Activated CD4-positive, alpha-beta T cell treated with anti-CD3 and anti-CD28 coated beads, Interleukin-10, Interleukin-2, amounts not matched to agents 100 ng/mL and 50 ng/mL, durations not matched to agents 16 hours and 8 hours (primary cell): Measurements from ENCODE around the gene CD101.
"Not testable (repeated sequence)": the region's sequence is repeated elsewhere in the genome, so short reads cannot be mapped to it uniquely, and the experiment has no call there.

Source experiments
- DNase-seq: peaks from one replicate; pipeline ENCODE4 v3.0.0-alpha.2; 2020

The CD101 gene, protein sequence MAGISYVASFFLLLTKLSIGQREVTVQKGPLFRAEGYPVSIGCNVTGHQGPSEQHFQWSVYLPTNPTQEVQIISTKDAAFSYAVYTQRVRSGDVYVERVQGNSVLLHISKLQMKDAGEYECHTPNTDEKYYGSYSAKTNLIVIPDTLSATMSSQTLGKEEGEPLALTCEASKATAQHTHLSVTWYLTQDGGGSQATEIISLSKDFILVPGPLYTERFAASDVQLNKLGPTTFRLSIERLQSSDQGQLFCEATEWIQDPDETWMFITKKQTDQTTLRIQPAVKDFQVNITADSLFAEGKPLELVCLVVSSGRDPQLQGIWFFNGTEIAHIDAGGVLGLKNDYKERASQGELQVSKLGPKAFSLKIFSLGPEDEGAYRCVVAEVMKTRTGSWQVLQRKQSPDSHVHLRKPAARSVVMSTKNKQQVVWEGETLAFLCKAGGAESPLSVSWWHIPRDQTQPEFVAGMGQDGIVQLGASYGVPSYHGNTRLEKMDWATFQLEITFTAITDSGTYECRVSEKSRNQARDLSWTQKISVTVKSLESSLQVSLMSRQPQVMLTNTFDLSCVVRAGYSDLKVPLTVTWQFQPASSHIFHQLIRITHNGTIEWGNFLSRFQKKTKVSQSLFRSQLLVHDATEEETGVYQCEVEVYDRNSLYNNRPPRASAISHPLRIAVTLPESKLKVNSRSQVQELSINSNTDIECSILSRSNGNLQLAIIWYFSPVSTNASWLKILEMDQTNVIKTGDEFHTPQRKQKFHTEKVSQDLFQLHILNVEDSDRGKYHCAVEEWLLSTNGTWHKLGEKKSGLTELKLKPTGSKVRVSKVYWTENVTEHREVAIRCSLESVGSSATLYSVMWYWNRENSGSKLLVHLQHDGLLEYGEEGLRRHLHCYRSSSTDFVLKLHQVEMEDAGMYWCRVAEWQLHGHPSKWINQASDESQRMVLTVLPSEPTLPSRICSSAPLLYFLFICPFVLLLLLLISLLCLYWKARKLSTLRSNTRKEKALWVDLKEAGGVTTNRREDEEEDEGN

DNA sequence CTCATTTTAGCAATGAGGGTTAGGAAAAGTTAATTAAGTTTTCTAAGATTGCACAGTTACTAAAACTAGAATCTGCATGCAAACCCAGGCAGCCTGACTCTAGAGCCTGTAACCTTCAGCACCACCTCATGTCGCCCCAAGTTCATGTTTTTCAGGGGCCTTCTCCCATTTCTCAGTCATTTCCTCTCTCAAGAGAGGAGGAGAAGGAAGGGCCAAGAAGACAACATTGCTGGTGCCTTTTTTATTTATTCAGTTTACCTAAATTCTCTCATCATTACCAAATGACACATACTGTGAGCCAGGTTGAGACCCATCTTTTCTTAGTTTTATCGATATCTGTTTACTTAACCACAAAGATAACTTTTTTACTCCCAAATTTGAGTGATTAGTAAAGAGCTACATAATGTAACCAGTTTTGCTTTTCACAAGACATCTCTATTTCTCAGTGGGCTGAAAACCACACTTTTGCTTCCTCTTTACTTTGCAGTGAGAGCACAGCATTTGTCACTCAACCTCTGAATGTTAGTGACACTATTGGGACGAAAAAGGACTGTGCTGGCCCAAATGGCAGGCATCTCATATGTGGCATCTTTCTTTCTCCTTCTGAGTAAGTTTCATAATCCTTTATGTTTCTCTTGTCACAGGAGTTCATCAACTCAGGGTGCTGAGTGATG, at the start of gene CD101:
TSS of gene CD101 (plus strand) at position 507 of the 674 bp plus-strand sequence. CDS start at position 565, 58 bp downstream.
- DNase-seq: peak; percentile 81

DNA sequence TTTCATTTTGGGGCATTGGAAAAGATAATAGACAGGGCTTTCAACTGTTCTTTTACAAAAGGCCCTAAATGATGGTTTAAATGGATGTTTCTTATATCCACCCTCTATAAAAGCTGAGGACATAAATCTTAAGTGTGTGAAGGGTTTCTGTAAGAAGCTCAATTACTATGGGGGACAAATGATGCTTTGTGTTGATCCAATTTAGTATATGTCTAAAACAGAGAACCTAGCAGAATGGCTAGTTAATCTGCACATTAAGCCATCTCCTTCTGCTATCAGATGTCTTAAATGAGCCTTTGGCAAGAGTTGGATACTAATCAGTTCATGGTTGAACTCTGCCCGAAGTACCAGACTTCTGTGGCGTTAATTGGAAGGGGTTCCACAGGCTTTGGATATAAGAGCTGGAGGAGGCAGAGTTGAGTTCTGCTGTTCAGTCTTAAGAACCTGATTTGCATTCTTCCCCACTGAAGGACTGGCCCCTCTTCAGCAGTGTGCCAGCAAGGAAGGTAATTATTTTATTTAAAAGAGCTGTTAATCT, 48.8 kb upstream of the CD101 start:
- no peak for DNase-seq

DNA sequence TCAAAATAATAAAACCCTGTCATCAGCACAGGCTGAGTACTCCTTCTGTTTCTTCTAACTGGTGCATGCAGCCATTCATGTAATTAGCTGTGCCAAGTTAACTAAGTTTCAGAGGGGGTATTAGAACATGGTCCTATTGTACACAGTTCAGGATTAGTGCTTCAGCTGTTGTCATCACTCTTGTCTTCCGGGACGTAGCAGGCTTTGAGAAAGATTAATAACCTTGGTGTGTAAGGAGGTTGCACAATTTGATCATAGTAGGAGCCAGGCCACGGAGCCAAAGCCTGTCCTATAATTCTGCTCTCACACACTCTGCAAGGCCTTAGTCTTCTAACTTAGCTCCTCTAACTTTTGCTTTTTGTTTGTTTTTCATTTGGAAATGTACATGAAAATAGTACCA, 47.1 kb upstream of the CD101 start:
- DNase-seq: no peak

DNA sequence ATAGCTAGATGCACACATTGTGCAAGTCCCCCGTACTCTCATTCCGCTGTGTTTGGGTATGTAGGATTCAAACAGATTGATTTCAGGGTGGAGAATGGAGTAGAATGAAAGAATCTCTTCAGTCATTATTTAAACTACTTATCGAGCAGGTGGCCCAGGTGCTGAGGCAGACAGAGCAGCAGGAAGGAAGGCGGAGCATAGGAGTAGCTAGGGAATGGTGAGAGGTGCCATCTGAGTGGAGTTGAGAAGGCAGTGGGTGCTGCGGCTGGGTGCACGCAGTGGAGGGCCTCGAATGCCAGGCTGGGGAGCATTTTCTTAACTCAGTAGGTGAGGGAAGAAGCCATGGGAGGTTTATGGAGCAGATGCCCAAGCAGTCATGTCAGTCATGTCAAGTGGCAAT, 45.2 kb upstream of the CD101 start:
- no peak for DNase-seq

DNA sequence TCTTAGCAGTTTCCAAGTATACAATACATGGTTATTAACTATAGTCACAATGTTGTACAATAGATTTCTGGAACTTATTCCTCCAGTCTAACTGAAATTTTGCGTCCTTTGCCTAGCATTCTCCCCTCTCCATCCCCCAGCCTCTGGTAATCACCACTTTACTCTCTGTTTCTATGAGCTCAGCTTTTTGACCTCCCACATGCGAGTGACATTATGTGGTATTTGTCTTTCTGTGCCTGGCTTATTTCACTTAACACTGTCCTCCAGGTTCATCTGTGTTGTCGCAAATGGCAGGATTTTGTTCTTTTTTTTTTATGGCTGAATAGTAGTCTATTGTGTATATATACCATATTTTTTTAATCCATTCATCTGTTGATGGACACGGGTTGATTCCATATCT, 43.9 kb upstream of the CD101 start:
- no peak for DNase-seq

DNA sequence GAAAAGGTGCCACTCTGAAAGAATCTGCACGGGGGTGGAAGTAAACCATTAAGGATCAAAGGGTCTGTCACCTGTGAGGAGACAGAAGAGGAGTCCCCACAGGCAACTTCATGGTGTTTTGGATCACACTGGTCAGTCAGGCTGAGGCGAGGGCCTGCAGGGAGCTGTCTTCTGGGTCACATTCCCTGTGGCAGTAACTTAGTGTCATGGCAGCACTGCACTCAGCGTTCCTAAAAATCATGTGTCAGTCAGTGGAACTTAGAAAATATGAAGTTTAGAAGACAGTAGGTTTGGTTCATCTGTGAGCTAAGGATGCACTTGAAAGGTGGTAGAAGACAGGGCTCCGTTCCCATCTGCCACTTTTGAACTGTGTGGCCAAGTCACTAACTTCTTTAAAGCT, 43.5 kb upstream of the CD101 start:
- no peak for DNase-seq

DNA sequence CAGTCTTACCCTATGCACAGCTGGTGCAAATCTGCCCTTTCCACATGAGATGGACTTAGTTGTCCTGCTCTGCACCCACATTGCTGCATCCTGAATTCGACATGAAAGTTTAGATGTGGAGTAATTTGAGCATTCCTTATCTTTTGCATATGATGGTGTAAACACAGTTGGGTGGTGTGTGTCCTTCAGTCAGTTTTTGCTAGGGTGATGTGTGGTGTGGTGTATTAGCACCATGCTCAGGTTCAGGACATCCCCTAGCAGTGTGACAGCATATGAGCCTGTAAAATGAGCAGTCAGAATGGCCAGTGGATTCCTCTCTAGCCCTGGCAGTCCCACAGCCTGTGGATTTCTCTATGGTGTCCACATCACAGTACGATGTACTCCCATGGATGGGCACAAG, 42.6 kb upstream of the CD101 start:
- DNase-seq: no peak

DNA sequence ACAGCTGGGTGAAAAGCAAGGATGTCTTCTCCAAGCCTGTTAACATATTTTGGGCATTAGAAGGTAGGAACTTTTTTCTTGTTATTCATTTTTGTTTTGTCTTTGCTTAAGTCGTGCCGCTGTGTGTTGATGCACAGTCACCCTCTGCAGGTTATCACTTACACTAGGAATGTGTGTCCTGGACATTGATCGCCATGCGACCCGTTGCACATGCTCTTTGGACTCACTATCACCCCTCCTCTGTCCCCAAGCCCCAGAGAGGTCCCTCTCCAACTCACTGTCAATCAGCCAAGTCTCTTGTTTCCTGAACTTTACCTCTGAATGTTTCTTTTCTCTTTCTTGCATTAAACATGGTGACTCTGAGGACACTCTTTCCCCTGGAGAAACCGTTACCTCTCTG, 40.0 kb upstream of the CD101 start:
- DNase-seq: no peak

DNA sequence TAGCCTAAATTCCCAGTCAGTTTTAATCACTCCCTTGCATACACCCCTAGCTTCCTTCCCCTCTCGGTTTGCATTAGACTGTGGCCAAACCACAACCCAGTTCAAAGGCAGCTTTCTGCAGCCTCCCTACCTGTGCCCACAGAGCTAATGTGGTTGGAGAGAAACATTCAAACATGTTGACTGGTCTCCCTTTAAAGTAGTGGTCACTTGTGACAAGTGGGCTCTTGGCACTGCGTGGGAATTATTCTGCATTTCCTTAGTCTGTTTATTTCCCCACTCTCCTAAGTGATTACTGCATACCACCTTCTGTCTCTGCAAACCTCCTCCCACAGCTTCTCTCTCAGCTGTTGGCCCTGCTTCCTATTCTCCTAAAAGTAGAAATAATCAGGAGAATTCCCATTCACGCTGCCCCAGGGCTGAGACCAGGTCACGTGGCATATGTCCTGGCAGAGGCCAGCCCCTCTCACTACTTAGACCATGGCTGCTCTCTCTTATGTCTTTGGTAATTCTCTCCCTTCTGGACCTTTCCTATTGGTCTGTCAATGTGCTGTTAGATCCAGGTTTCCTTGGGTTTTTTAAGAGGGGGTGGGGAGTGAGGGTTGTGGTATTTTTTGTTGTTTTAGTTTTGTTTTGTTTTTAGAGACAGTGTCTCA, 38.4 kb upstream of the CD101 start:
- DNase-seq: no peak

DNA sequence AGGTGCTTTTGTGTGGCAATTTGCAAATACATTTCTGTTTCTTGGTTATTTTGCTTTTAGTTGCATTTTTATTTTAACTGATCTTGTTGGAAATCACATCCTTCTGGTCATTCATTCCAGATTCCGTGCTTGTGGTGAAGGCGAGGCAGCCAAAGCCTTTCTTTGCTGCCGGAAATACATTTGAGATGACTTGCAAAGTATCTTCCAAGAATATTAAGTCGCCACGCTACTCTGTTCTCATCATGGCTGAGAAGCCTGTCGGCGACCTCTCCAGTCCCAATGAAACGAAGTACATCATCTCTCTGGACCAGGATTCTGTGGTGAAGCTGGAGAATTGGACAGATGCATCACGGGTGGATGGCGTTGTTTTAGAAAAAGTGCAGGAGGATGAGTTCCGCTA, 34.8 kb upstream of the CD101 start:
- no peak for DNase-seq

DNA sequence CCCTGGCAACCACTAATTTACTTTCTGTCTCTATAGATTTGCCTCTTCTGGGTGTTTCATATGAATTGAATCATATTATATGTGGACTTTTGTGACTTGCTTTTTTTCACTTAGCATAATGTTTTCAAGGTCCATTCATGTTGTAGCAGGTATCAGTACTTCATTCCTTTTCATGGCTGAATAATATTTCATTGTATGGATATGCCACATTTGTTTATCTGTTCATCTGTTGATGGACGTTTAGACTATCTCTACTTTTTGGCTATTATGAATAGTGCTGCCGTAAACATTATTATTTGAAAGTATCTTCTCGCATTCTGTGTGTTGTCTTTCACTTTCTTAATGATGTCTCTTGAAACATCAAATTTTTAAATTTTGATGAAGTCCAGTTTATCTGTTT, 32.8 kb upstream of the CD101 start:
- no peak for DNase-seq

DNA sequence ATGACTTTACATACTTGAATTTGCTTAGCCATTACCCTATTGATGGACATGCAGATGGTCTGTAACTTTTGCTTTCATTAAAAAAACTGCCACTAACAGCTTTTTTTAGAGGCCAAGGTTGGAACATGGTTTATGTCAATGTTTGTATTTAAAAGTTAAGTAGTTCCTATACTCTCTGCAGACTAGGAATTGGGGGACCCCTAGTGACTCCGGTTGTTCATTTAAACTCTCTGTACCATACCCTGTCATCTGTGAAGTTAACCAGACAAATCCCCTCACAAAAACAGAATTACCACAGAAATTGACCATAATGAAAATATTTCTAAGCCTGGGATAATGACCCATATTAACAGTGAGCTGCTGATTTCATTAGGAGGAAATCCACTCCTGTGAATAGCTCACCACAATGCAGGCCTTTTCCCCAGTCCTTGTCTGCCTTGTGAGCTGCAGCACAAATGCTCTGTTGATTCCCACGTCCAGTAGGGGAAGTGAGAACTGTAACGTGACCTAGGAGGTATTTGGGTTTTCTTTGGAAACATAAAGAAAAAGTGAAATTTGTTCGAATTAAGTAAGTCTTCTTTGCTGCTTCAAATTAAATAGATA, 30.2 kb upstream of the CD101 start:
- no peak for DNase-seq

DNA sequence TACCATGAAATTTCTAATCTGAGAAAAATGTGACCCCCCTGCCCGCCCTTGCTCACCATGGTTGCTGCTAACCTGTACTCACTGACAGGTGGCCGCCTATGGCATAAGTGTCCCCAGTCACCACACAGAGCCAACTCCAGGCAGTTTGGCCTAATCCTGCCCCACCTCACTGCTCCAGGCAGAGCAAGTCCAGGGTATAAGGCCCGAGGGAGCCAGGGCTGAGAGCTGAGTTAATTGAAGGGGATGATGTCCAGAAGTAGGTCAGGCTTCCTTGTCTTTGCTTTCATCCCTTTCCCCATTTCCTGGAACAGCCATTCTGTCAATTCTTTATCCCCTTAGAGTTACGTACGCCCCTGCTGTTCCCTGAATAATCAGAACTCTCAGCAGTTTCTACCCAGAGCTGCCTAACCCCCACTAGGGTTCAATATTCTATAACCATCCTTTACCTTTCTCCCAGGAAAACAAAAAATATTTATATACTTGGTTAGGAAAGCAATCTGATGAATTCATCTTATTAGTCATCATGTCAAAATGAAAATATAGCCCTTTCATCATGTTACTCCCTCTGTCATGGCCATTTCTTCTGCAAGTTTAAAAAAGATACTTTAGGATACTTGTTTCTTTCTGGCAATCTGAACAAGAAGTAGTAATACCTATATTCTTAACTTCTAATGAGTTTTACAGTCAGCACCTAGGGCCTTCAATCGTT, 29.4 kb upstream of the CD101 start:
- DNase-seq: no peak

DNA sequence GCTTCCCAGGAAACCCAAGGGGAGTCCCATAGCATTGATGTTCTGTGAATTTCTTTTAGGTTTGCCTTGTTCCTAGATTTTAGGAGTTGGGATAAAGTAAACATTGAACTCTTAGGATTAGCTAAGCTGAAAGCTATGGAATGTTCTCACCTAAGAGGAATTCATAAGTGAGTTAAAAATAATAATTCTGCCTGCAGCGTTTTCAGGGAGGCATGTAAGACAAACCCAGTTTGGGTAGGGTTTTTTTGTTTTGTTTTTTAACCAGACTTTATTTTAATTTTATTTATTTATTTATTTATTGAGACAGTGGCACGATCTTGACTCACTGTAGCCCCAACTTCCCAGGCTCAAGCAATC, 28.9 kb upstream of the CD101 start:
- DNase-seq: no peak

DNA sequence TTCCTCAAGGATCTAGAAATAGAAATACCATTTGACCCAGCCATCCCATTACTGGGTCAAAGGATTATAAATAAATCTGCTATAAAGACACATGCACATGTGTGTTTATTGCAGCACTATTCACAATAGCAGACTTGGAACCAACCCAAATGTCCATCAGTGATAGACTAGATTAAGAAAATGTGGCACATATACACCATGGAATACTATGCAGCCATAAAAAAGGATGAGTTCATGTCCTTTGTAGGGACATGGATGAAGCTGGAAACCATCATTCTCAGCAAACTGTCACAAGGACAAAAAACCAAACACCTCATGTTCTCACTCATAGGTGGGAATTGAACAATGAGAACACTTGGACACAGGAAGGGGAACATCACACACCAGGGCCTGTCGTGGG, 21.3 kb upstream of the CD101 start:
- not testable (repeated sequence) for DNase-seq

DNA sequence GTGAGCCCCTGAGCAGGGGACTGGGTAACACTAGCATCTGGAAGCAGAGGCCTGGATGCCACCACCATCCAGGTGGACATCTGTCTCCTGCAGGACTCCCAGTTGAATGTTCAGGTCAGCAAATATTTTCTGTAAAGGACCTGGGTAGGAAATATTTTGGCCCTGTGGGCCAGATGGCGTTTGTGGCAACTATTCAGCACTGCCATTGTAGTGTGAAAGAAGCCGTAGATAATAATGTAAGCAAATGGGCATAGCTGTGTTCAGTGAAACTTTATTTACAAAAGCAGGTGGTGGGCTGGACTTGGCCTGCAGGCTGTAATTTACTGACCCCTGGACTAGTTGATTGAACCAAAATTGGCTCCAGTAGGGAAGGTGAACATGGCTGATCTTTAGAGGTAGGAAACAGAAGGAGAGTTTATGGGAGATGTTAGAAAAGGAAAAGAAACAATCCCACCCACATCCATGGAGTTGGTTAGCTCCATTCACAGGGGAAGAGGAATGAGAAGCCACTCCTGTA, 20.0 kb upstream of the CD101 start:
- no peak for DNase-seq

DNA sequence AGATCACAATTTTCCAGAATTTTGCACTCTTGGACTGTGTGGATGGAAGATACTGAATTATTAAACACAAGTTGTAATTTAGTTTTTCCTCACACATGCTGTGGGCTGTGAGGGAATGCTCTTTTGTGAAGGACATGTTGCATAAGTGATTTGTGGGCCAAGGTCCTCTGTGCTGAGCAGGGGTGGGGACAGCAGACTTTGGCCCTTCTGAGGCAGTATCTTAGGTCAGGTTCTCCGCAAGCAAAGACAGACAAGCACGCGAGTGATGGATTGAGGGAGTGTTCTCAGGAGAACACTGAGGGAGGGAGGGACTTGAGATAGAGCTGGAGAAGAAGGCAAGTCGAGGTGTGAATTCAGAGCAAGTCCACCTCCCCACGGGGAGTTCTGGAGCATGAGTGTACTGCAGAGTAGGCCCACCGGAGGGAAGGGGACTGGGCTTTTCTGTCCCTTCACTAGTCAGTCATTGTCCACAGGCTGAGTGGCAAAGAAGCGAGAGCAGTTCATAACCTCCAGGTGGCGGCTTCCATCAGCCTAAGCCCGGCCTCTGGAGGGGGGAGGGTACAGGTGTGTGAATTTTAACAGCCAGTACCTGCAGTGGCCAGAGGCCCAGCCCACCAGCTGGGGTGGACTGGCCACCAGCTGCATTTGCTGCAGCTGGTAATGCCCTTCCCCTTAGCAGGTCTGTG, 19.1 kb upstream of the CD101 start:
- DNase-seq: no peak

DNA sequence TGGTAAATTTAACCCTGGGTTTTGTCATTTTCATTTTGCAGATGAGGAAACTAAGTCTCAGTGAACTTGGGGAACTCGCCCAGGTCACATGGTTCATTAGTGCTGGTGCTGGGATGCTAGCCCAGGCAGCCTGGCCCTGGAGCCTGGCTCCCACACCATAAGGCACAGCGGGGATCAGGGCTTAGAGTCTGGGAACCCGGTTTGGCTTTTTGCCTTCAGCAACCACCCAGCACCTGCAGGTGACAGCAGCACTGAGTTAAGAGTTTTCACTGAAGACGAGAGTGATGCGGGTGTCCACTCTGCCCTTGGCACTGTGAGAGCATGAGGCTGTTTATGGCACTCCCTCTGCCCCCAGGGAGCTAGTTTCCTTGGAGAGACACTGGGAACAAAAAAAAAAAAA, 18.4 kb upstream of the CD101 start:
- no peak for DNase-seq

DNA sequence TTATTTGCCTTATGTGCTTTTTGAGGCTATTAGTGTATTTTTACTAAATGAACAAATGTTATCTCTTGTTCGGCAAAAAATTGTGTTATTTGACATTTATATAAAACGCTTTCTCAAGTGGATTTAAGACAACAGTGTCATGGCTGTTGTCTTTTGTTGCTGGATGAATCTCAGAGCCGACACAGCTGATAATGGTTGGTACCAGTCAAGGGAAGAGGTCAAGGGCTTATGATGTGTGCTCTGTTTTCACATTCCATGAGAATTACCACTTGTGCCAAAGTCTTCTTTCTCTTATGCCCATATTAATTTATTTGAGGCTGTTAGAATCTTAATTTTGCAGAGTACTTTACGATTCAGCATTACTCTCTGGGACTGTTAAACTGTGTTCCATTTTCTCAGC, 17.9 kb upstream of the CD101 start:
- DNase-seq: no peak

DNA sequence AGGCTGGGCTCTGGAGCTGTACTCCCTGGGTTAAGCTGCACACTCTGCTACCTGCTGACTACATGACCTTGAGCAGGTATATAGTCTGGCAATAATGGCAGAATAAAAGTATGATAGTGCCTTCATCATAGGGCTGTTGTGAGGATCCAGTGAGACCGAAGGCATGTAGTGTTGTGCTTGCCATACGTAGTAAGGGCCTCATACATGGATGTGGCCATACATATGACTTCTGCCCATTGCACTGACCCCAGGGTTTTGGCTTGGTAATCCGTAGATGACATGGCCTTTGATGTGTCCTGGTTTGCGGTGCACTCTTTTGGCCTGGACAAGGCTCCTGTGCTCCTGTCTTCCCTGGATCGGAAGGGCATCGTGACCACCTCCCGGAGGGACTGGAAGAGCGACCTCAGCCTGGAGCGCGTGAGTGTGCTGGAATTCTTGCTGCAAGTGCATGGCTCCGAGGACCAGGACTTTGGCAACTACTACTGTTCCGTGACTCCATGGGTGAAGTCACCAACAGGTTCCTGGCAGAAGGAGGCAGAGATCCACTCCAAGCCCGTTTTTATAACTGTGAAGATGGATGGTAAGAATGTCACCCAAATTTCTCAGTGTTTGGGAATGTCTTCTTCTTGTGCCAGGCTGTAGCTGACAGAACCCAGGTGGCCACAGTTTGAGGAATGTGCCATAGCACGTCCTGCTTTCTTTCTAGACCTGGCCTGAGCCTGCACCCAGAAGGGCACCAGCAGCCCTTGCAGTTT, 17.0 kb upstream of the CD101 start:
- DNase-seq: no peak
